IPS DF 4.7 (cell line): ENCODE results near the gene ZNF189.
A peak's percentile ranks its signal among the peaks of the same experiment; 100 is the strongest.

Experiments used
- DNase-seq: peaks from one replicate; pipeline ENCODE4 v3.0.0-alpha.2; 2013; ENCODE audit warnings: low spot score; ENCODE audit errors: extremely low read depth

Gene ZNF189

DNA sequence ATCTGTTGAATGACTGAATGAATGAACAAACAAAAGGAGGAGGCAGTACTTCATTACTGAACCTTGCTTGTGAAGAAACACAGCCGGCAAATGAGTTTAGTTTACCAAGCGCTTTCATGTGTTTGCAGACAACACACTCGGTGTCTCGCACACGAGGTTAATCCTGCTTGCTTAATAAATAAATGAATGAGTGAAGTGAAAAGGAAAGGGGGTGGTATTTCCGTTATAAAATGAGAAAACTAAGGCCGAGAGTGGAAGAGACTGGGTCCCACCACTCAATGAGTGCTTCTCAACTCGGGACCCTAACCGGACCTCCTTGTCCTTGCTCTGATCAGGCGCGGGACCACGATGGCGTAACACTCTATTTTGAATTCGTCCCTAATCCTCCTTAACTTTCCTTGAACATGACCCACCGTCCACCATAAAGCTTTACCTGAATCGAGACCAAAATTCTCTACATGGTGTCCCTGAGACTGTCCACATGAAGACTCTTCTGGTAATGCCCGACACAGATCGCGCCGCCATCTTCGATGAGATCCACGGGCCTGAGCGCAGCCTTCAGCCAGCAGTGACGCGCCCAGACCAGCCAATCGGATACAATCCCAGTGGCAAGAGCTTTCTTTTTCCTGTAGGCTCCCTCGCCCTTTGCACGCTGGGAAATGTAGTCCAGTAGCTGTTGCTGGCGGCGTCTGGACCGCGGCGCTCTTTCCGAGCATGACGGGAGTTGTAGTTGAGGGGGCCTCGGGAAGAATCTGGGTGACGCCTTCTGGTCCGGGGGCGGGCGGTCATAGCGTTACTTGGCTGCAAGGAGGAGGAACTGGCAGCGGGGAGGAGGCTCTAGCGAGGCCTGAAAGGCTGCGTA, at the start of gene ZNF189, which contains the start of gene MRPL50:
Gene ZNF189, plus strand, starts transcription at position 784 of the 862 bp plus-strand sequence. CDS start 306 bp downstream, outside the sequence.
Gene MRPL50, minus strand, starts transcription at position 551 of the 862 bp plus-strand sequence. Its CDS starts 26 bp downstream, at position 525.
- DNase-seq: peak; percentile 86

DNA sequence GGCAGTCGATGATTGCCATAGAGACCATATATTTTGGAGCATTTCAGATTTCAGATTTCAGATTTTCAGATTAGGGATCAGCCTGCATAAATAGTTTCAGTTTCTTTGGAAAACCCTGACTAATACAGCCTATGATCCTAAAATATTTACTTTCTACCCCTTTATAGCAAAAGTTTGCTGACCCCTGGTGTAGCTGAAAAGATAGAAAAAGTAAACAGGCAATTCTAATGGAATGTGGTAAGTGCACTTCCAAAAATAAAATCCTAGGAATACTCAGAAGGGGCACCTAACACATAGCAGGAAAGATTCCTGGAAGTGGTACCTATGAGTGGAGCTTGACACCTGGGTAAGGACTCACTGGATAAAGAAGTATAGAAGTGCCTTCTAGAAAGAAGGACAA, 48.4 kb upstream of the ZNF189 start:
- no peak for DNase-seq

DNA sequence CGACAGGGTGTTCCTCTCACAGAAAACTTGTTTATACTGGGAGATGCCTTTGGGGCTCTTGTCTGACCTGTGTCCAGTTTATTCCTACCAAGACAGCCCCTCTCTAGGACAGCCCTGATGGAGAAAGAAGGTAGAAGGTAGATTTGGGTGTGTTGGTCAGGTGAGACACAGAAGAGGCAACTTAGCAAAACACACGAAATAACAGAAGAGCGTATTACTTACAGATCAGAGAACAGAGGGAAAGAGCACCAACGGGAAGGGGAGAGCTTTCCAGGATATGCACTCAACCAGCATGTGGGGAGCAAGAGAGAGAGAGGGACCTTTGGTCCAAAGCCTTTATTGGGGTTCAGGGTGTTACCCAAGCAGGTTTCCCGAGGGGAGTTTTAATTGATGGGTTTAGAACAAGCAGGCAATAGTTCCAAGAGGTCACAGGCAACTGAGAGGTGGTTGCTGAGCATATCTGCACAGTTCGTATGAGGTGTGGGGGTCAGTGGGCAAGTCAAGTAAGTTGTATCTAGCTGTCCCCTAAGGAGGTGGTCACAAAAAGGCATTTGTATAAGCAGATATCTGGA, 45.7 kb upstream of the ZNF189 start:
- DNase-seq: no peak

DNA sequence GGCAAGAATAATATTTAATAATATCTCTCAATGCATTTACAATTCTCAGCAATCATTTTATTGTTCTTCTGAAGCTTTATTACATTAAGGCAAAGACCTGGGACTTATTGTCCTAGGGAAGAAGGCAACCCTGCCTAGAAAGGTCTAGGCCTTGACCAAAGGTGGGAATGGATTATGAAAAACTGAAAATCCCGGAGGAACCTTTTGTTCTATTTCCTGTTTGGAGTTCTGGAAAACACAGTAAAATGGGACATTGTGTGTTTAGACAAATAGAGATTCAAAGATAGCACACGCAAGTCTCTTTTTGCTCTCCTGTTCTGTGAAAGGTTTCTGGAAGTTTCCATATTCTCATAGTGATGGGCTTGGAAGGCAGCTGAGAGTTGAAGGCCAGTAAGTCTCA, 45.0 kb upstream of the ZNF189 start:
- no peak for DNase-seq

DNA sequence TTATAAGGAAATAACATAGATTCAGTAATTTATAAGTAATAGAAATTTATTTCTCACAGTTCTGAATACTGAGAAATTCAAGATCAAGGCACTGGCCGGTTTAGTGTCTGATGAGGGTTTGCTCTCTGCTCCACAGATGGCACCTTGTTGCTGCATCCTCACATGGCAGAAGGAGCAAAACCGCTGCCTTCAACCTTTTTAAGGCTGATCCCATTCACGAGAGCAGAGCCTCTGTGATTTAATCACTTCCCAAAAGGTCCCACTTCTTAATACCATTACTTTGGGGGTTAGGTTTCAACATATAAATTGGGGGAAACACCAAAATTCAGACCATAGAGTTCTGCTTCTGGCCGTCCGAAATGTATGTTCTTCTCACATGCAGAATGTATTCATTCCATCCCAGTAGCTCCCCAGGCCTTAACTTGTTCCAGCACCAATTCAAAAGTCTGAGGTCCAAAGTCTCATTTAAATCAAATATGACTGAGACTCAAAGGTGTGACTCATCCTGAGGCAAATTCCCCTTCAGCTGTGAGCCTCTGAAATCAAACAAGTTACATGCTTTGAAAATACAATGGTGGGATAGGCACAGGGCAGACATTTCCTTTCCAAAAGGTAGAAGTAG, 44.4 kb upstream of the ZNF189 start:
- no peak for DNase-seq

DNA sequence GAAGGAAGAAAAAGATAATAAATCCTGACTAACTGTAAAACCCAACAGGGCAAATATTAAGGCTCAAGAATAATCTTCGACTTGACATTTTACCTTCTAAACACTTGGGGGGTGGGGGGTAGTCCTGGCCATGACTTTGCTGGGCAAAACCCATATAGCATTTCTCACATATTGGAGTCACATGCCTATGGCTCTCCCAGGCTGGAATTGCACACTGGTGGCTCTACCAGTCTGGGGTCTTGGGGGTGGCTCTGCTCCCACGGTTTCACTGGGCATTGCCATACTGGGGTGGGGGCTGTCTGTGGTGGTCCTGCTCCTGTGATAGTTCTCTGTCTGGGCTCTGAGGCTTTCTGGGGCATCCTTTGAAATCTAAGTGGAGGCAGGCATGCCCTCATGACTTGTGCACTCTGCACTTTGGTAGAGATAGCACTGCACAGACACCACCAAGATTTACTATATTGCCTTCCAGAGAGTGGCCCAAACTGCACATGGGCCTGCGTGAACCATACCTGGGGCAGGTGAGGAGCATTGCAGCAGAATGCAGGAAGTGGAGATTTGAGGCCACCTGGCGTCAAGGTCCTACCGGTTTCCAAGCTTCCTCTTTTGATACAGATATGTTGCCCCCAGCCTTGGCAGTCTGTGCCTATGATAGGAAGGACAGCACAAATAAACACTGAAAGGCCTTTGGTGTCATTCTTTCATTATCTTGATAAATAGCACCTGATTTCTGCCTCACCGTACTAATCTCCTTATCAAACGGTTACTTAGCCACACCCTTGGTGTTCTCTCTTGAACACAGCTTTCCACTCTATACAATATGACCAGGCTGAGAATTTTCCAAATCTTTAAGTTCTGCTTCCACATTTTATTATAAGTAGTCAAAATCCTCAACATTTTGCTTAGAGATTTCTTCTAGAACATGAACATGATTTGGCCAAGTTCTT, 43.6 kb upstream of the ZNF189 start:
- DNase-seq: no peak

DNA sequence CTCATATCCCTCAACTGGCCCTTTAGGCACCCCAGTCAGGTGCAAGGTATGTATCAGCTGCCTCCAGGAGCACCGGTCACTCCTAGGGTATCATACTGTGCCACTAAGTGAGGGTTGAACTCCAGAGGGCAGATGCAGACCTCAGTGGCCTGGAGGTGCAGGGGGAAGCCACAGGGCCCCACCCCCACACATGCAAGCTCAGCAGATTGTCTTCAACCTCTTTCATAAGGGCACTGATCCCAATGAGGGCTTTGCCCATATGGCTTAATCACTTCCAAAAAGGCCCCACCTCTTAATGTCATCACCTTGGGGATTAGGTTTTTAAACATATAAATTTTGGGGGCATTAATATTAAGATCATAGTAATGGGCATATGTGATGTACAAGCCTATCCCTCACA, 42.0 kb upstream of the ZNF189 start:
- DNase-seq: no peak

DNA sequence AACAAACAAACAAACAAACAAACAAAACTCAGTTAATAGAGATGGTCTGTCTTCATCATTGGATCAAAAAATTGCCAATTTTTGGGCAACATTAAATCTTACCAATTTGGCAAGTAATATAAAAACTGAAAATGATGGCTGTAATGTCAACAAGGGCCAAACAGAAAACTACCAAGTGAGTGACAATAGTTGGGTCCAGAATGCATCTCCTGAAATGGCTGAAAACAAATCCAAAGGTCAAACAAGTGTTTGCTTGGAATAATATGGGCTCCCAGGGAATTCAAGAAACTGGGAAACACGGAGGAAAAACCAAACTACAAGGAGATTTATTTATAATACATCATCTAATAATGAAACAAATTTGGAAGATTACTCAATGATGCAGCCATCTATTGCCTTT, 39.0 kb upstream of the ZNF189 start:
- DNase-seq: no peak

DNA sequence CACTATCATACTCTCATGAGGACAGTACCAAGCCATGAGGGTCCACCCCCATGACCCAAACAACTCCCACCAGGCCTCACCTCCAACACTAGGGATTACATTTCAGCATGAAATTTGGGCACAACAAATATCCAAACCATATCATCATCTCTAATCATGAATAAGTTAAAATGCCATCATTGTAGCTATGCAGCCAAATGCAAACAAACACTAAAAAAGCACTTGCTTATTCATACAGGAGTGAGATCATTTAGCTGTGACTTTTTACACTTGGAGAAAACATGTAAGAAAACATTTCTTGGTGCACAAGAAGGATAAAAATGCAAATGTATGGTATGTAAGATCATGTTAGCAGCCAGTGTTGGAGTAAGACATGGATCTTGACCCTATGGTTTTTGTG, 38.0 kb upstream of the ZNF189 start:
- no peak for DNase-seq

DNA sequence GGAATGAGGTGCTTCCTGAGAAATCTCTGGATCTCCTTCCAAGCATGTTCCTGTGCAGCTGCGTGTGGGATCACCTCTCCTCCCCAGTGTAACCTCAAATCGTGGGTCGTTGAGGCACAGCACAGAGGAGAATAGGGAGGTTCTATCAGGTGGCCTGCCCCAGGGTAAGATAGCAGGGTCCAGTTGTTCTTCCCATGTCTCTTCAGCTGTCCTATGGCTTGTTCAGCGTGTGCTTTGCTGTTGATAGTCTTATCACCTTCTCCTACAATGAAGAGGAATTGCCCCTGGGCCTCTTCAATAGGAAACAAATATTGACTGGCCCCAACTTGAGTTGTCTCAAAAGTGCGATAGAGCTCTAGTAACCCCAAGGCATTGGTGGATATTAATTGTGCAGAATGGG, 36.2 kb upstream of the ZNF189 start:
- DNase-seq: no peak

DNA sequence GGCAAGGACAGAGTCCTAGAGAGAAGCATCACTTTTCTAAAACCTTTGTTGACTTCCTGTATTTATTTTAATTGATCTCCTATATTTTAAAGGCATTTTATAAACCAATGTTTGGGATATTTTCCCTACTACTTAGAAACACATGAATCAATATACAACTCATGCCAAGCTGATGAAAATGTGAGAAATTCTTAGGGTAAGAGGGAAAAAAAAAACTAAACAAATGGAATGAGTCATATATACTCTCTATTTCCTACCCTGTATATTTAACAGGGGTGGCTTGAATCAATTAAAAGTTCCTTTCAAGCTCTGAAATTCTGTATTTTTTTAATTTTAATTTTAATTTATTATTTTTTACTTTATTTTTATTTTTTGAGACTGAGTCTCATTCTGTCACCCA, 33.5 kb upstream of the ZNF189 start:
- no peak for DNase-seq

DNA sequence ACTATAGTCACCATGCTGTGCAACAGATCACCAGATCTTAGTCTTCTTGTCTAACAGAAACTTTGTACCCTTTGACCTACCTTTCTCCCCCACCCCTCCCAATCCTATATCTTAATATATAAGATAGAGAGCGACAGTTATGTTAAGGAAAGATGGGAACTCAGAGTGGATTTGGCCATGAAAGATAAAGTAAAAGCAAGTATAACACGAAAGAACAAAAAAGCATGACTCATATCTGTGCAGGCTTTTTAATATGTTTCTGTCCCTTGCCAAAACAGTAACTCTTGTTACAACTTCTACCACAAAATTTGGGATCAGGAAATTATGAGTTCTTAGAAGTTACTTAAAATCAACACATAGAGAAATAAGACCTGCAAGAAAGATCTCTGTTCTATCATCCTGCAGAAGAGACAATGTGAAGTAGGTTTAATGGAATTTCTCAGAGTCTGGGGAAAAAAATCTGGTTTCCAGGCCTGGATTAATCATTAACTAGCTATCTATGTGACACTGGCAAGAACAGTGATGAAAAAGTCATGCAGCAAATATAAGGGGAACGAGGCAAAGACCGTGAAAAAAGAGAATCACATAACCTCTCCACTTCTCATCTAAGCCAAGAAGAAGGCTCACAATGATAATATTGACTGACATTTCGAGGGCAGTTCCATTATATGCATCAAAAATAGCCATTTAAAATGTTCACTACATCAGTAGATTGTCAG, 32.5 kb upstream of the ZNF189 start:
- no peak for DNase-seq

DNA sequence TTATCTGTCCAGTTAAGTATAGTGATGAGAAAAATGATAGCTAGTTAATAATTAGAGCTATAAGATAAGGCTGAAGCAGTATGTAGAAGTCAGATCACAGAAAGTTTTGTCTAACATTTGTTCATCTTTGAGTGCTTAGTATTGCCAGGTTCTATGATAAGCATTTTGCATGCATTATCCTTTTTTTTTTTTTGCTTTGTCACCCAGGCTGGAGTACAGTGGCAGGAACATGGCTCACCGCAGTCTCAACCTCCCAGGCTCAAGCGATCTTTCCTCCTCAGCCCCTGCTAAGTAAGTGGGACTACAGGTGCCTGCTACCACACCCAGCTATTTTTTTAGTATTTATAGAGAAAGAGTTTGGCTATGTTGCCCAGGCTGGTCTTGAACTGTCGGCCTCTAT, 31.3 kb upstream of the ZNF189 start:
- DNase-seq: no peak

DNA sequence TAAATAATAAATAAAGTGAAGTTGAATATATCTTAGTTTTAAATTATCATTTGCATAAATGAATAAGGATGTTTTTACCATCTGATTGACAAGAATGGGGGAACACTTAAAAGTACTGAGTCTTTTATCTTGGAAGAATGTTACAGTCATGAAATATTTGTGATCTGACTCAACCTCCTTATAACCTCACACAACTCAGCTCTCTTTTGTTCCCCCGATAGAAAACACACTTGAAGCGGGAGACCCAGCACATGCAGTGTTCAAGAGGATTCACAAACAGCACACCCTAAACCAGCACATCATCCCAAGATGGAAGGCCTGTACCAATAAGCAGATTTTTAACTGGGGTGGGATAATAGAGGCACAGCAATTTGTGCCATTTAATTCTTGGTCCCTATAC, 29.4 kb upstream of the ZNF189 start:
- no peak for DNase-seq

DNA sequence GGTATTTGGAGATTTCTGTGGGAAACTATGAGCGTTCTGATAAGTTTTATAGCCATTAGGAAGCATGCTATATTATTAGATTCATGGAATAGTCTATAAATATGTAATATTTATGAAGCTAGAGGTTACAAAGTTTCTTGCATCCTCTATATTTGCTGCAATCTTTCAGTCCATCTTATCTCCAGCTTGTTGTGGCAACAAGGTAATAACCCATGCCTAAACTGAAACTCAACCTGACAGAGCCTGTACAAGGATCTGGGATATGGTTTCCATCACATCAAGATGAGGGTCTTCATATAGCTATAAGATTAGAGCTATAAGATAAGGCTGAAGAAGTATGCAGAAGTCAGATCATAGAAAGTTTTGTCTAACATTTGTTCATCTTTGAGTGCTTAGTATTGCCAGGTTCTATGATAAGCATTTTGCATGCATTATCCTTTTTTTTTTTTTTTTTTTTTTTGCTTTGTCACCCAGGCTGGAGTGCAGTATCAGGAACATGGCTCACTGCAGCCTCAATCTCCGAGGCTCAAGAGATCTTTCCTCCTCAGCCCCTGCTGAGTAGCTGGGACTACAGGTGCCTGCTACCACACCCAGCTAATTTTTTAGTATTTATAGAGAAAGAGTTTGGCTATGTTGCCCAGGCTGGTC, 28.6 kb upstream of the ZNF189 start:
- no peak for DNase-seq

DNA sequence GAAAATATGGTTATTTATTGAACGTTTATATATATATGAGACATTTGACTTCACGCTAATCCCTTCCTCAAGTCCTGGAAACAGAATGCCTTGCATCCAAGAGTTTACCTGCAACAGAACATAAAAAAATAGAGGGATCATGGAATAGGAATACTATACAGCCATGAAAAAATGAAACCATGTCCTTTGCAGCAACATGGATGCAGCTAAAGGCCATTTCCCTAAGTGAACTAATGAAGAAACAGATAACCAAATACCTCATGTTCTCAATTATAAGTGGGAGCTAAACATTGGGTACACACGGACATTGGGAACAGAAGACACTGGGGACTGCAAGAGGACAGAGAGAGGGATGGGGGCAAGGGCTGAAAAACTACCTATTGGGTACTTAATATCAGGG, 26.8 kb upstream of the ZNF189 start:
- DNase-seq: no peak

DNA sequence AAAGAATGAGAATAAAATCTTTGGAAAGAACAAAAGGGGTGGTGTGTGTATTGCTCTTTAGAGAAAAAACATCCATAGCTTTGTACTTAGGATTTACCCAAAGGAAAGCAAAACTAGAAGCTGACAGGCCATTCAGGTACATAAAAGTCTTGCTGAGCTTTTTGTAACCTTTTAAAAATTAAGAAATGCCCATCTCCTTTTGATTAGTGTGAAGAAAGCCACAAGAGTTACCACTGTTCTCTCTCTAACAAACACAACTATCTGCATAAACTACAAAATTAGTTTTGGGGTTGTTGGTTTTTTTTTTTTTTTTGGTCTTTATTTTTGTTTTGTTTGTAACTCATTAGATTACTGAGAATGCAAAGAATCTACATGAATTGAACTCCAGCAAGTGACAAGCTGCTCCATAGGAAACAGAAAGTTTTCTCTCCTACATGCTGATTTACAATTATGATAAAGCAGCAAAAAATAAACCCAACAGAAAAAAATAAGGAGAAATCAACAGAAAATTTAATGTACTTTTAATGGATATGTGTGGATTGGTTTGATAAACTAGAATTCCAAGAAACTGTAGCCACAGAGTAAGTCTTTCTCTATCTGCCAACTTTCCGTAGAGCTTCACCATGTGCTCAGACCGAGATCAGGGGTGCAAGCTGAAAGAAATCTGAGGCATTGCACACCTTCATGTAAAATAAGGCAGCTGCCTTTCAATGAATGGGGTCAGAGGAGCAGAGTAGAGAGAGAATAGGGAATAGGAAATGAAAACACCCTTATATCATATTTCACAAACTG, 26.1 kb upstream of the ZNF189 start:
- DNase-seq: no peak

DNA sequence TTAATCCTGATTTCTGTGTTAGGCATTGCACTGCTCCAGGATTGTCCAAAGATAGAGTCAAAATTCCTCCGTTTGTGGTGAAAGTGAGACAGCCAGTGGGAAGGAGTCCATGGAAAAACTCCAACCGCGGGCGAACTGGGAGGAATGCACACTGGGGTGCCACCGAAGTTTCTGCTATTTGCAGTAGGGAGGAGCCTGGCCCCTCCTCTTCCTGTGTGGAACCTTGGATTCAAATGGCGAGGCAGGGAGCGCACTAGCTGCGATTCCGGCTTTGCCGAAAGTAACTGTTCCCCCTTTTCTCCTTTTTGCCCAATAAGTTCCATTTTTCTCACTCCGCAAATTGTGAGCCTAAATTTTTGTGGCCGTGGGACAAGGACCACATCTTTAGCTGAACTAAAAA, 23.1 kb upstream of the ZNF189 start:
- DNase-seq: no peak

DNA sequence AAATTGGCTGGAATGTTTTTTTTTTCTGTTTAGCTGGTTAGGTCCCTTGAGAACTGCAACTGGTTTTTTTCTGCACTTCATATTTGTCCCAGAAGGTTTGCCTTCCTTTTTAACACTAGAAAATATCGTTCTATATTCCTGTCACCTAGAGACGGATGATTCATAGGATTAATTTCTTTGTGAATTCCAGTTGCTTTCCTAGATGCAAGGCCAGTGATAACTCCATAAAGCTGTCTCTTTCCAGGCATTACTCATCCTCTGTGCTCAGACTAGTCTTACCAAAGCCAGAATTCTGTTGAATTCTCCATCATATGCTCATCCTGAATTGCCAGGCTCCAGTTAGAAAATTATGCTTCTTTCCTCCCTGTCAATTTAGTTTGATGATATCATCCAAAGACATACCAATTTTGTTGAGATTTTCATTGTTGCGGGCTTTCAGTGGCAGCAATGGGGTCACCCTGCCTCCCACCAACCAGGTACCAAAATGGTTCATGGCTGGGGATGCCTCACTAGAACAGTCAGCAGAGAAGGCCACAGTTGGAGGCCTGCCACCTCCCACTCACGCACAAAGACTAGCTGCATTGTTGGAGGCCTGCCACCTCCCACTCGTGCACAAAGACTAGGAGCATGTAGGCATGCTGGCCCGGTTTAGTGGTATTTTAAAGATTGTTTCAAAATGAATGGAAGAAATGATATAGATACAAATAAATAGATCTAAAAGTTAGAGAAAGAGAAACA, 22.4 kb upstream of the ZNF189 start:
- DNase-seq: no peak
